AG09309 (cell line): ENCODE data around the gene BTBD9.

Experiments used
- DNase-seq: peaks from one replicate; pipeline ENCODE4 v3.0.0-alpha.2; 2010; ENCODE audit warnings: low read depth
- H3K4me3 ChIP-seq: 2 replicates; pipeline ENCODE4 v1.5.1; 2011; ENCODE audit warnings: mild to moderate bottlenecking, low read depth, low read length, moderate library complexity; ENCODE audit not compliant: control insufficient read depth
- TF ChIP-seq, protein P1 (sequence below): IDR thresholded peaks from 2 replicates; pipeline ENCODE4 v1.5.1; 2011; ENCODE audit warnings: mild to moderate bottlenecking, low read depth, low read length, inconsistent platforms; ENCODE audit not compliant: insufficient read depth, control insufficient read depth; ENCODE audit errors: missing control alignments

The BTBD9 gene

DNA sequence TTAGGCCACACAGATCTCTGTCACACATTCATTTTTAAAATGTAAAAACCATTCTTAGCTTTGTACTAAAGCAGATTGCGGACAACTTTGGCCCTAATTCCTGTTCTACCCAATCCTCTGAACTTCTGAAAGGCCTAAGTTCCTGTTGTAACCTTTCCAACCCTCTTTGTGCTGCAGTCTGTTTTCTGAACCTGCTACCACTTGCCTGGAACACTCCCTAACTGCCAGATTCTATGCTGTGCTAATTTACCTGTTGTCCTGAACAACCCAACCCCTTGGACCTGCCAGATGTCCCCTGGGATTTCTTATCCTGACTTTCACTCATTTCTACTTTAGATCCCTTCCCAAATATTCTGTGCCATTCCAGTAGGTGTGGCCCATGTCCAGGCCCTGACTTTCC, 421.5 kb downstream of the BTBD9 start:
- DNase-seq = no peak
- no peak overlapping the region for H3K4me3 ChIP-seq
- TF ChIP-seq, protein P1, sequence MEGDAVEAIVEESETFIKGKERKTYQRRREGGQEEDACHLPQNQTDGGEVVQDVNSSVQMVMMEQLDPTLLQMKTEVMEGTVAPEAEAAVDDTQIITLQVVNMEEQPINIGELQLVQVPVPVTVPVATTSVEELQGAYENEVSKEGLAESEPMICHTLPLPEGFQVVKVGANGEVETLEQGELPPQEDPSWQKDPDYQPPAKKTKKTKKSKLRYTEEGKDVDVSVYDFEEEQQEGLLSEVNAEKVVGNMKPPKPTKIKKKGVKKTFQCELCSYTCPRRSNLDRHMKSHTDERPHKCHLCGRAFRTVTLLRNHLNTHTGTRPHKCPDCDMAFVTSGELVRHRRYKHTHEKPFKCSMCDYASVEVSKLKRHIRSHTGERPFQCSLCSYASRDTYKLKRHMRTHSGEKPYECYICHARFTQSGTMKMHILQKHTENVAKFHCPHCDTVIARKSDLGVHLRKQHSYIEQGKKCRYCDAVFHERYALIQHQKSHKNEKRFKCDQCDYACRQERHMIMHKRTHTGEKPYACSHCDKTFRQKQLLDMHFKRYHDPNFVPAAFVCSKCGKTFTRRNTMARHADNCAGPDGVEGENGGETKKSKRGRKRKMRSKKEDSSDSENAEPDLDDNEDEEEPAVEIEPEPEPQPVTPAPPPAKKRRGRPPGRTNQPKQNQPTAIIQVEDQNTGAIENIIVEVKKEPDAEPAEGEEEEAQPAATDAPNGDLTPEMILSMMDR = no peak

DNA sequence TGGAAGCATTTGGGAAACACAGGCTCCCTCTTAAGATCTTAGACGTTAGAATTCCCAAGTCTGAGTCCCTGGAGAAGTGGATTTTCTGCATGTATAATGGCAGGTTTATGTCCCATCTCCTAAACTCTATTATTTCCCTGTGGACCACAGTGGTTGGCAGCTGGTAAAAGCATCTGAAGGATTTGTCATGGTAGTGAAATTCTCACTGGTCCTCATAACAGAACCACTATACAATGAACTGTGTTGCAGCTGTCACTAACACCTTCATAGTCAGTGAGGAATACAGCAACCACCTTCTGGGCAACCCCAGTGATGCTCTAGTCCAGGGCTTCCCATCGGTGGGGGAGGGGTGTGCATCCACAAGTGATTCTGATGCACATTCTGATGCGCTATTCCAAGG, 423.3 kb downstream of the BTBD9 start:
- no peak for DNase-seq
- TF ChIP-seq, protein P1 = no peak
- no peak overlapping the region for H3K4me3 ChIP-seq

DNA sequence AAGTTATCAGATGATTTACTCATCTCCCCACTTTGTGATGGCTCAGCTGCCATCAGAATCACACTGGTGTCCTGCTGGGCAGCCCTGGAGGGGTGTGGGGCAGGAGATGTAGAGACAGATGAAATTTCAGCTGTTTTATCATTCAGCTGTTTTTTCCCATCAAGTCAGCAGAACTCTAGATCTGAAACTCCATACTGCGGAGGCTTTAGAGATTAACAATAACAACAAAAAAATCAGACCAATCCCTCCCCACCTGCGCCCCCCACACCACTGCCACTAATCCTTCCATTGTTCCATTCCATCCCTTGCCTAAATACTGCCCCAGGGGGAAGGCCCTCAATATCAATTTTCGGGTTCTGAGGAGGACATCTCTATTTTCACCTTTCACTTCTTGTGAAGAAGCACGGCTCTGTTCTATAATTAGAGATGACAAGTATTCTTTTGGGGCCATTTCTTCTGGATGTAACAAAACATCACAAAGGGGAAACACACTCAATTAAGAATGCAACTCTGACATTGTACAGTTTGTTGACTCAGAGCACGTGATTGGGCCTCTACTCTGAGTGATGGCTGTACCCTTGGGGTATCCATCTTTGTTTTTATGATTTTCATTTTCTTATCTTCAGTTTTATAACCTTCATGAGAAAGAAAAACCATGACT, 423.9 kb downstream of the BTBD9 start:
- no peak overlapping the region for H3K4me3 ChIP-seq
- no peak for DNase-seq
- TF ChIP-seq, protein P1 = no peak

DNA sequence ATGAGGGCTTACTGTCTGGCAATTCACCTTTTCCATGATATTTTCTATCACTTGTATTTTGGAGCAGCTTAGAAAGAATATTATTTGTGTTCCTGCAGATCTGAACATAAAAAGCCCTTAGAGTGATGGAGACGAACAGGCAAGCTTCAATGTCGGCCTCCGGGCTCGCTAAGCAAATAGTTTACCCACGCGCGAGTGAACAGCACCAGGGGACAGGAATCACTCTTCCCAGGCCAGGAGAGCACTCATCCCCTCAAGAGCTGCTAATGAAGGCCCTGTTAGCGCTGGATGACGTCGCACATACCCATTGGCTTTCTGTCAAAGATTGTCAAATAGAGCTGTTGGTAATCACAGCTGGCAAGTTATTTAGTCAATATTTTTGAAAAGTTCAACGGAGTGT, 424.5 kb downstream of the BTBD9 start:
- TF ChIP-seq, protein P1 = no peak
- no peak for DNase-seq
- H3K4me3 ChIP-seq = no peak overlapping the region

DNA sequence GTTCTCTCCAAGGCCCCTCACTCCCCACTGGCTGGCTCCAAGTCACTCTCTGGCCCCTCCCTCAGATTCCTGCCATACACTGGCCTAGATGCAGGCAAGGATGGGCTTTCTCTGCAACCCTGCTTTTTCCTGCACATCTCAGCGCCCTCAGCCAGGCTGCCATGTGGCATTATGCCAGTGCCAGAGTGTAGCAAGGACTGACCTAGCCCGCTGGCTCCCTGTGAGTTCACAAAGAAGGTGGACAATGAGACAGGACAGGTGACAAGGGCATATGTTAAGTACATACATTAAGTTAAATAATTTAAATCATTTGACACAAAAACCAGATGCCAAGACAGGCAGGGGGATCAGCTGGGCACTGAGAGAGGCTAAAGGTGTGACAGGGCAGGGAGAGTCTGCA, 425.6 kb downstream of the BTBD9 start:
- TF ChIP-seq, protein P1 = no peak
- H3K4me3 ChIP-seq = no peak overlapping the region
- DNase-seq = no peak

DNA sequence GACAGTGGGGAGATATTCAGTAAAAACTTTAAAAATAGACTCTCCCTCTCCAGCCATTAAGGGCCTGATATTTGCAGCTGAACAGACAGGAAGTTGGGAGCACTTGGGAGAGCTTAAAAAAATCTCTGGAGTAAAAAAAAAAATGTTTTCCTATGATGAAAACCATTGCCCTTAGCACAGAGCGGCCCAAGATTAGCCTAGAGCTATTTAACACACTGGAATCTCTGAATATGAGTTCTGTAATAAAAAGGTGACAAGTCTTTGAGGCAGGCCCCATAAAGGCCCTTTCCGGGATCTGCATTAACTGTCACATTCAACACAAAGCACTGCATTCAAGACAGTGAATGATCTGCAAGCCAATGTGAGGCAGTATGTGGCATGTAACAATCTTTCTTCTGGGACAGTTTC, 426.5 kb downstream of the BTBD9 start:
- no peak overlapping the region for H3K4me3 ChIP-seq
- TF ChIP-seq, protein P1 = no peak
- no peak for DNase-seq
